Peyer's patch (tissue), 4 donors: ENCODE measurements around the gene TMC7.

Experiments used
- POLR2A ChIP-seq, 2 donors: fragments of 450-650 bp; IDR thresholded peaks; one replicate each; pipeline ENCODE4 v1.5.1; 2017; ENCODE audit warnings: antibody characterized with exemption in 2 of 2, mild to moderate bottlenecking in 2 of 2, moderate library complexity in 2 of 2
- TF ChIP-seq, protein P1 (sequence below), 6 experiments: fragments of 450-650 bp in 4 of 6; fragments of 200-600 bp in 2 of 6; sonication (generic) in 1 of 6; IDR thresholded peaks; one replicate each; pipeline ENCODE4 v1.5.1; 2017 to 2019; ENCODE audit warnings: antibody characterized with exemption in 6 of 6, mild to moderate bottlenecking in 3 of 6, moderate library complexity in 1 of 6

DNA sequence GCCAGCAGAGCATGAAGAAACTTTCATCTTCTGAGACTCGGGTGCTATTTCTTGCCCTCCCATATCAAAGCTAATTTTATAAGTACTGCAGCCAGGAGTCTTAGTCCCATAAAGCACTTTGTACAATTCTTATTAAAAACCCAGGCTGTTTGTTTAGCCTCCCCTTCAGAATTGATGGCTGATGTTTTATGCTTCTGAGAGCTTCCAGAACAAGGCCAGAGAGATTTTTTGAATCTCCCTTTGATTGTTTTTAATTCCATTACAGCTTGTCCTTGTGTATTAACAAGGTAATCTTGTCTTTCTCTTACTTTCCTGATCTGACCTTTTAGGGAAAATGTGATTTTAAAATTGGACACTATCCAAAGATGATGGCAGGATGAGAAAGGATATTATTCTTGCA, 99.9 kb downstream of the TMC7 start:
- TF ChIP-seq, protein P1, sequence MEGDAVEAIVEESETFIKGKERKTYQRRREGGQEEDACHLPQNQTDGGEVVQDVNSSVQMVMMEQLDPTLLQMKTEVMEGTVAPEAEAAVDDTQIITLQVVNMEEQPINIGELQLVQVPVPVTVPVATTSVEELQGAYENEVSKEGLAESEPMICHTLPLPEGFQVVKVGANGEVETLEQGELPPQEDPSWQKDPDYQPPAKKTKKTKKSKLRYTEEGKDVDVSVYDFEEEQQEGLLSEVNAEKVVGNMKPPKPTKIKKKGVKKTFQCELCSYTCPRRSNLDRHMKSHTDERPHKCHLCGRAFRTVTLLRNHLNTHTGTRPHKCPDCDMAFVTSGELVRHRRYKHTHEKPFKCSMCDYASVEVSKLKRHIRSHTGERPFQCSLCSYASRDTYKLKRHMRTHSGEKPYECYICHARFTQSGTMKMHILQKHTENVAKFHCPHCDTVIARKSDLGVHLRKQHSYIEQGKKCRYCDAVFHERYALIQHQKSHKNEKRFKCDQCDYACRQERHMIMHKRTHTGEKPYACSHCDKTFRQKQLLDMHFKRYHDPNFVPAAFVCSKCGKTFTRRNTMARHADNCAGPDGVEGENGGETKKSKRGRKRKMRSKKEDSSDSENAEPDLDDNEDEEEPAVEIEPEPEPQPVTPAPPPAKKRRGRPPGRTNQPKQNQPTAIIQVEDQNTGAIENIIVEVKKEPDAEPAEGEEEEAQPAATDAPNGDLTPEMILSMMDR (IDR thresholded peaks at IDR 0.05), result no peak
- TF ChIP-seq POLR2A (IDR thresholded peaks at IDR 0.05), result no peak
